HG02970 (cell line): ENCODE data around the gene SGCD.

Experiments used
- ATAC-seq: cut with Tn5 transposase; IDR thresholded peaks from one replicate; pipeline ENCODE4 v1.9.1; 2021; ENCODE audit warnings: mild to moderate bottlenecking, moderate library complexity, moderate number of reproducible peaks; ENCODE audit not compliant: unreplicated experiment, low FRiP score

Gene SGCD

GRCh38 chr5:156815988-156816599 is 489.1 kb downstream of the SGCD start:
- ATAC-seq, result no peak
